GM12878 (cell line): ENCODE measurements around the gene GAMT. TPM values are rescaled to one million over a fixed set of nuclear protein-coding genes. Genes with fewer than 3 reads are reported as not detected.

Experiments used
- ATAC-seq: fragments of 200-7000 bp; cut with Tn5 transposase; 3 replicates; pipeline ENCODE4 v1.9.1; 2020; ENCODE audit warnings: mild to moderate bottlenecking, moderate library complexity
- BruUV-seq: library from RNA; stranded (reverse); fragments of 400-500 nt; replicated peaks from 2 replicates; lab custom pipeline; 2021; lab: Mats Ljungman, UMichigan
- CTCF ChIA-PET: fragments of 300-600 bp; sonication (Branson Sonifier 250); formaldehyde crosslinking; extraction: SDS; loops from one replicate; lab custom pipeline; 2021; ENCODE audit warnings: inconsistent platforms; lab: Yijun Ruan, JAX
- POLR2A ChIA-PET: fragments of 350-600 bp; formaldehyde crosslinking; extraction: SDS; loops from one replicate; lab custom pipeline; 2021; ENCODE audit warnings: inconsistent platforms; lab: Charles Lee
- RAD21 ChIA-PET: fragments of 300-600 bp; sonication (Branson Sonifier 250); formaldehyde crosslinking; loops from one replicate; lab custom pipeline; 2023; ENCODE audit warnings: antibody characterized with exemption; ENCODE audit not compliant: unreplicated experiment; lab: Charles Lee
- SMC1A ChIA-PET: fragments of 300-600 bp; sonication (Branson Sonifier 250); formaldehyde crosslinking; loops from one replicate; lab custom pipeline; 2023; ENCODE audit not compliant: unreplicated experiment, uncharacterized antibody; lab: Charles Lee
- DNase-seq: peaks from one replicate; pipeline ENCODE4 v3.0.0-alpha.2; 2011; ENCODE audit warnings: low read depth, low spot score
- FAIRE-seq: peaks from 3 replicates; lab custom pipeline; 2011; peaks lifted over from hg19 to GRCh38; lab: Jason Lieb, UNC
- H2AFZ ChIP-seq: 2 replicates; pipeline ENCODE4 v1.6.0; 2011; ENCODE audit warnings: low read depth, low read length, control low read depth; ENCODE audit not compliant: control insufficient read depth
- H3K27ac ChIP-seq: 2 replicates; pipeline ENCODE4 v1.5.1; 2011; ENCODE audit warnings: control low read depth; ENCODE audit not compliant: control insufficient read depth, insufficient read depth
- H3K27me3 ChIP-seq, 2 experiments: replicated peaks in 1 of 2; 2 replicates each; pipeline versions ENCODE4 v1.6.0 to v1.6.1; 2011; ENCODE audit warnings: low read length in 1 of 2; ENCODE audit not compliant: control insufficient read depth in 2 of 2, insufficient read depth in 2 of 2
- H3K36me3 ChIP-seq, 2 experiments: 2 replicates each; pipeline ENCODE4 v1.5.1; 2011; ENCODE audit warnings: low read length in 1 of 2; ENCODE audit not compliant: control insufficient read depth in 2 of 2, insufficient read depth in 2 of 2
- H3K4me1 ChIP-seq: 2 replicates; pipeline ENCODE4 v1.6.1; 2011; ENCODE audit warnings: mild to moderate bottlenecking, low read length, moderate library complexity, mixed read lengths; ENCODE audit not compliant: control insufficient read depth, insufficient read depth
- H3K4me2 ChIP-seq: 2 replicates; pipeline ENCODE4 v1.6.0; 2011; ENCODE audit warnings: control low read depth; ENCODE audit not compliant: control insufficient read depth, insufficient read depth
- H3K4me3 ChIP-seq: fragments of 200-600 bp; sonication (generic); 2 replicates; pipeline ENCODE4 v1.5.1; 2016
- H3K79me2 ChIP-seq: 2 replicates; pipeline ENCODE4 v1.6.0; 2011; ENCODE audit warnings: low read length; ENCODE audit not compliant: control insufficient read depth, insufficient read depth
- H3K9ac ChIP-seq: 2 replicates; pipeline ENCODE4 v1.8.0; 2011; ENCODE audit warnings: low read length, control low read depth, mixed read lengths; ENCODE audit not compliant: control insufficient read depth, insufficient read depth
- H3K9me3 ChIP-seq: replicated peaks from 3 replicates; pipeline ENCODE4 v1.5.1; 2011; ENCODE audit warnings: mild to moderate bottlenecking, low read length; ENCODE audit not compliant: control insufficient read depth, insufficient read depth
- H4K20me1 ChIP-seq: 2 replicates; pipeline ENCODE4 v1.6.0; 2011; ENCODE audit not compliant: control insufficient read depth, insufficient read depth
- BACH1 ChIP-seq: fragments of 450-650 bp; IDR thresholded peaks from 2 replicates; pipeline ENCODE4 v1.6.1; 2017; ENCODE audit warnings: mild to moderate bottlenecking, borderline replicate concordance
- BHLHE40 ChIP-seq, 2 experiments: fragments of 450-650 bp in 1 of 2; IDR thresholded peaks; 2 replicates each; pipeline ENCODE4 v1.6.1; 2011 to 2017; ENCODE audit warnings: low read depth in 2 of 2, borderline replicate concordance in 1 of 2, improper control_type of control experiment in 1 of 2, low read length in 1 of 2, mild to moderate bottlenecking in 1 of 2
- CHD4 ChIP-seq: fragments of 200-600 bp; sonication (generic); IDR thresholded peaks from 2 replicates; pipeline ENCODE4 v1.6.1; 2016; ENCODE audit warnings: mild to moderate bottlenecking
- CREM ChIP-seq: IDR thresholded peaks from 2 replicates; pipeline ENCODE4 v1.6.1; 2014; ENCODE audit warnings: antibody characterized with exemption, low read depth
- HDAC6 ChIP-seq: fragments of 200-600 bp; sonication (generic); IDR thresholded peaks from one replicate; pipeline ENCODE4 v1.8.0; 2017; ENCODE audit warnings: antibody characterized with exemption; ENCODE audit not compliant: unreplicated experiment
- JUND ChIP-seq: IDR thresholded peaks from 2 replicates; pipeline ENCODE4 v1.6.1; 2012; ENCODE audit warnings: low read depth, mild to moderate bottlenecking, low read length, improper control_type of control experiment, moderate library complexity
- MTA3 ChIP-seq: IDR thresholded peaks from 2 replicates; pipeline ENCODE4 v1.6.1; 2012; ENCODE audit warnings: low read length, inconsistent platforms, borderline replicate concordance
- NBN ChIP-seq: fragments of 450-650 bp; IDR thresholded peaks from 2 replicates; pipeline ENCODE4 v1.6.1; 2016
- NR2F1 ChIP-seq: fragments of 450-650 bp; conservative IDR thresholded peaks from 2 replicates; pipeline ENCODE4 v1.6.1; 2017; ENCODE audit warnings: mild to moderate bottlenecking
- PAX8 ChIP-seq: fragments of 450-650 bp; IDR thresholded peaks from 2 replicates; pipeline ENCODE4 v1.6.1; 2017; ENCODE audit warnings: mild to moderate bottlenecking, moderate library complexity
- PRDM15 ChIP-seq: fragments of 450-650 bp; formaldehyde crosslinking; IDR thresholded peaks from 2 replicates; pipeline ENCODE4 v1.4.0; 2020; ENCODE audit warnings: mild to moderate bottlenecking, moderate library complexity
- RUNX3 ChIP-seq: IDR thresholded peaks from 2 replicates; pipeline ENCODE4 v1.6.1; 2012; ENCODE audit warnings: low read length, inconsistent platforms
- SRF ChIP-seq, 2 experiments: IDR thresholded peaks; 2 replicates each; pipeline ENCODE4 v1.6.1; 2011; ENCODE audit warnings: low read depth in 2 of 2, low read length in 2 of 2, mild to moderate bottlenecking in 1 of 2, moderate library complexity in 1 of 2
- SUPT20H ChIP-seq: IDR thresholded peaks from 2 replicates; pipeline ENCODE4 v1.6.1; 2011; ENCODE audit warnings: low read depth, mild to moderate bottlenecking, low read length, moderate library complexity, borderline replicate concordance; ENCODE audit not compliant: control insufficient read depth
- TCF3 ChIP-seq: IDR thresholded peaks from 2 replicates; pipeline ENCODE4 v1.6.1; 2012; ENCODE audit warnings: low read depth, mild to moderate bottlenecking, low read length, borderline replicate concordance; ENCODE audit not compliant: insufficient read depth
- ZBTB33 ChIP-seq: fragments of 450-650 bp; IDR thresholded peaks from 2 replicates; pipeline ENCODE4 v1.6.1; 2017; ENCODE audit warnings: mild to moderate bottlenecking
- ZNF687 ChIP-seq: fragments of 450-650 bp; IDR thresholded peaks from 2 replicates; pipeline ENCODE4 v1.6.1; 2017; ENCODE audit warnings: mild to moderate bottlenecking, moderate library complexity
- WGBS: methylation state at CpG from one replicate; pipeline ENCODE4 v1.1.6; 2016; ENCODE audit warnings: low lambda C conversion rate; ENCODE audit not compliant: insufficient replicate concordance, insufficient coverage; ENCODE audit errors: missing lambda C conversion rate; 5-methylcytosine and 5-hydroxymethylcytosine counted together
- in situ Hi-C: fragments of 300-500 bp; cut with MboI; formaldehyde crosslinking; loops from 9 replicates; pipeline ENCODE4 v1.14.3; 2018; ENCODE audit warnings: mixed read lengths
- intact Hi-C: fragments of 100-400 bp; cut with micrococcal nuclease; formaldehyde crosslinking; loops from one replicate; pipeline ENCODE4 v1.14.2; 2022; ENCODE audit not compliant: unreplicated experiment
- polyA plus RNA-seq, 11 experiments: library from polyadenylated mRNA; depleted of rRNA in 4 of 11; unstranded in 6 of 11; stranded (reverse) in 5 of 11; fragments of >200 nt; fragmentation: Nextera tagmentation in 4 of 11; fragmentation: Illumina TruSeq in 1 of 11; extraction: Ambion mirVana in 4 of 11; extraction: Trizol in 1 of 11; gene quantifications; 1 replicate in 1 of 11; 2 replicates in 10 of 11; pipeline versions ENCODE4 v1.2.1 to v1.2.3, GENCODE V29; 2011 to 2016; ENCODE audit warnings: inconsistent platforms in 2 of 11, missing spikeins in 2 of 11, low read depth in 1 of 11
- total RNA-seq, 4 experiments: library from RNA; depleted of rRNA in 3 of 4; stranded (reverse); fragments of >200 nt in 3 of 4; fragmentation: Illumina TruSeq in 1 of 4; extraction: Trizol in 1 of 4; gene quantifications; 2 replicates each; pipeline versions ENCODE4 v1.2.1 to v1.2.3, GENCODE V29; 2013 to 2021

GAMT gene
- total and polyA plus RNA-seq, 10 of the 15 experiments (the other 5 are each of a cell fraction or from before 2014, with no cell fraction given) = 1.6 to 131 (median 38.8) TPM

- H2AFZ ChIP-seq = no peak overlapping the region
- ChIA-PET CTCF (no interaction called here), RAD21 (no interaction called here), SMC1A (no interaction called here), POLR2A (no interaction called here)
- H3K36me3 ChIP-seq = no peaks in the 10 kb centered on the region; a peak in 1 of 4 replicates
- FAIRE-seq (no peak), DNase-seq (no peak), ATAC-seq (no peak)
- WGBS = 77% methylated on average over 13 of the region's 15 CpGs
- peaks cover 4% of the 10 kb centered on the region for H3K4me1 ChIP-seq
- H3K4me2 ChIP-seq = no peak overlapping the region
- peaks cover 1 to 5% of the 10 kb centered on the region in 2 experiments; a peak in 2 of 4 replicates for H3K27me3 ChIP-seq
- no peak overlapping the region for H3K9ac ChIP-seq
- no peak overlapping the region for H3K4me3 ChIP-seq
- no peaks in the 10 kb centered on the region for H3K9me3 ChIP-seq
- H3K79me2 ChIP-seq = no peaks in the 10 kb centered on the region; the same call in 1 of the 2 replicates
- intact Hi-C loops = no loop called here
- no peaks in the 10 kb centered on the region for H4K20me1 ChIP-seq
- no TSS peak for BruUV-seq
- in situ Hi-C loops = no loop called here
- no peak overlapping the region for H3K27ac ChIP-seq
- no peak for TF ChIP-seq RUNX3
- TF ChIP-seq ZBTB33 = no peak
- TF ChIP-seq BHLHE40 (IDR thresholded peaks at IDR 0.05; ENCODE audit: borderline replicate concordance in 1 of 2, low read depth in 2 of 2, low read length in 1 of 2) = no peak
- no peak for TF ChIP-seq TCF3
- no peak for TF ChIP-seq CREM
- TF ChIP-seq SRF (IDR thresholded peaks at IDR 0.05; ENCODE audit: low read depth in 2 of 2, low read length in 2 of 2) = no peak
- TF ChIP-seq SUPT20H = no peak
- no peak for TF ChIP-seq JUND
- TF ChIP-seq BACH1 = no peak
- no peak for TF ChIP-seq HDAC6
- TF ChIP-seq CHD4 = no peak
- no peak for TF ChIP-seq ZNF687
- TF ChIP-seq MTA3 = no peak
- TF ChIP-seq NR2F1 = no peak
- no peak for TF ChIP-seq NBN
- TF ChIP-seq PRDM15 (CRISPR knock-in tag) = no peak
- TF ChIP-seq PAX8 = no peak
These were observed 1.6 kb downstream of the GAMT start for GRCh38 chr19:1399745-1400144.
